Stimulated activated naive CD4-positive, alpha-beta T cell treated with Interleukin-2 at 50 U/mL for 16 hours (primary cell): ENCODE data around the gene WAC.
A peak's percentile ranks its signal among the peaks of the same experiment; 100 is the strongest.

ENCODE experiments used
- DNase-seq: peaks from one replicate; lab custom pipeline; 2025; lab: John Stamatoyannopoulos, UW

Gene WAC

DNA sequence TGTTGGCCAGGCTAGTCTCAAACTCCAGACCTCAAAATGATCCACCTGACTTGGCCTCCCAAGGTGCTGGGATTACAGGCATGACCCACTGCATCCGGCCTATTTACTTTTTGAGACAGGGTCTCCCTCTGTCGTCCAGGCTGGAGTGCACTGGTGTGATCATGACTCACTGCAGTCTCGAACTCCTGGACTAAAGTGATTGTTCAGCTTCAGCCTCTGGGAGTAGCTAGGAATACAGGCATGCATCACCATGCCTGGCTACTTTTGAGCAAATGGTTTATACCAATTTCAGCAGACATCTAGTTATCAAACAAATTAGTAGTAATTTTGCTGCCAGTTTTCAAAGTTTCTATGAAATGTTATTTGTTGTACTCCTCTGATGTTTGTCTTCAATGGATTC lies 2.2 kb upstream of the WAC start:
- DNase-seq = no peak

DNA sequence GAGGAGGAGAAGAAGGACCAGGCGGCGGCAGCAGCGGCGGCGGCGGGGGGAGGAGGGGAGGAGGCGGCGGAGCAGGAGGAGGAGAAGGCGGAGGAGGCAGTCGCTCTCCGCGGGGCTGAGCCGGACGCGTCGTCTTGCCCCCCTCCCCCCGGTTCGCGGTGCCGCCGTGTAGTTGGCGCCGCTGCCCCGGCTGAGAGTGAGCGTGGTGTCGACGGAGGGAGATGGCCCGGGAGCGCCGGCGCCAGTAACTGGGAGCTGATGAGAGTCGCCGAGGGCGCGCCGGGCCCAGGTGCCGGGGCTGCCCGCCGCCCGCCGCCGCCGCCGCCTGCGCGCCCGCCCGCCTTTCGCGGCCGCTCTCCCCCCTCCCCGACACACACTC lies 257 bp downstream of the WAC start:
- DNase-seq = no peak

DNA sequence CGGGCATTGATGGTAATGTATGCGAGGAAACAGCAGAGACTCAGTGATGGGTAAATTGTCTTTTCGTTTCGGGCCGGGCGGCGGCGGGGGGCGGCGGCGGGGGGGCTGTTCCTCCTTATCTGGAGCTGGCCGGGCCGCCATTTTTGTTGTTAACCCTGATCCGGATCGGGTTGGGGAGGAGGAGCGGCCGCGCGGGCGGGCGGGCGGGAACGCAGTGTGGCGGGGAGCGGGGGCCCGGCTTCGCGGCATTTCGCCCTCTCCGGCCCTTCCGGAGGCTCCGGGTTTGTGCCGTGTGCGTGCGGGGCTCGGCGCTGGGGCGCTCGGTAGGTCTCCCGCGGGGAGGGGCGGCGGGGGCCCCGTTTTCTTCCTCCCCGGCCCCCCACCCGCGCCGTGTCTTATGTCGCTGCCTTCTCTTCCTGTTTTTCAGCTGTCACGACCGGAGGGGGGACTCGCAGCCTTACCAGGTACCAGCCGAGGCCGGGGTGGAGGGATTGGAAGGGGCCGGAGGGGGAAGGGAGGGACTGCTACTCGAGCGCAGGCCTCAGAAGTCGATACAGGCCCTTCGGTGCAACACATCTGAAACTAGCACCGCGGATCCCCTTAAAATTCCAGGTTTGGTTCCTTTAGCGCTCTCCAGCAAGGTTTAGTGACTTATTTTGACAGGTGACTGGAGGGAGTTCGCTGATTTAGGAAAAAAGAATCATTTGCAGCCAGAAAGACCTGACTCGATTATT lies 820 bp downstream of the WAC start:
- DNase-seq = peak; percentile 69

DNA sequence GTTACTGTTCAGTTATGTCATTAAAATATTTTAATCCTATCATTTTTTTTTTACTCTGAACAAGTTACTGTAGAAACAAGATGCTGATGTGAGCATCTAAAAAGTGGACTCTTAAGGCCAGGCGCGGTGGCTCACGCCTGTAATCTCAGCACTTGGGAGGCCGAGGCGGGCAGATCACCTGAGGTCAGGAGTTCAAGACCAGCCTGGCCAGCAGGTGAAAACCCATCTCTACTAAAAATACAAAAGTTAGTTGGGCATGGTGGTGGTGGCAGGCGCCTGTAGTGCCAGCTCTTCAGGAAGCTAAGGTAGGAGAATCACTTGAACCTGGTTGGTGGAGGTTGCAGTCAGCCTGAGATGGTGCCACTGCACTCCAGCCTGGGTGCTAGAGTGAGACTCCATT lies 2.9 kb downstream of the WAC start:
- no peak for DNase-seq

DNA sequence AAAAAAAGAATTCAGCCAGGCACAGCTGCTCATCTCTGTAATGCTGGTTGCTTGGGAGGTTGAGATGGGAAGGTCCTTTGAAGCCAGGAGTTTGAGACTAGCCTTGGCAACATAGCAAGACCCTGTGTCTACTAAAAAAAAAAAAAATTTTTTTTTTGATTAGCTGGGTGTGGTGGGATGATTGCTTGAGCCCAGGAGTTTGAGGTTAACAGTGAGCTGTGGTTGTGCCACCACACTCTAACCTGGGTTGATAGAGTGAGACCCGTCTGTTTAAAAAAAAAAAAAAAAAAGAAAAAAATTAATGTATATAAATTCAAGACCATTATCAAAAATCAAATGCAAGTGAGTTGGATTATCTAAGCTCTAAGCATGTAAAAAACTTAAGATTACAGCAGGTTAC lies 5.7 kb downstream of the WAC start:
- no peak for DNase-seq

DNA sequence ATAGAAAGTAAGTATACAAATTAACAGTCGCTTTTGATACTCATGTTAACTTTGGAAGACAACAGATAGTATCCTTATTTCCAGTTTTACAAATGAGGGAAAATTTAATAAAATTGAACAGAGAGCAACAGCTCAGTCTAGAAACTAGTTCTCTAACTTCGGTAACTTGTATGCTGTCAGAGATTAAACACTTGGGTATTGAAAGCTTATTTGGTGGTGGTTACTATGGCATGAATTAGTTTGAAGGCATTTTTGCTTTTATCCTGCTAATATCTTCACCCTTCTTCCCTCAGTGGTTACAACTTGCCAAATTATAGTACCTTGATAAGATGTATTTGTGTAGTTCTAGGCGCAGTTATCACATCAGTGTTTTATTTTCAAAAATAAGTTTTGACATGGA lies 7.2 kb downstream of the WAC start:
- no peak for DNase-seq

DNA sequence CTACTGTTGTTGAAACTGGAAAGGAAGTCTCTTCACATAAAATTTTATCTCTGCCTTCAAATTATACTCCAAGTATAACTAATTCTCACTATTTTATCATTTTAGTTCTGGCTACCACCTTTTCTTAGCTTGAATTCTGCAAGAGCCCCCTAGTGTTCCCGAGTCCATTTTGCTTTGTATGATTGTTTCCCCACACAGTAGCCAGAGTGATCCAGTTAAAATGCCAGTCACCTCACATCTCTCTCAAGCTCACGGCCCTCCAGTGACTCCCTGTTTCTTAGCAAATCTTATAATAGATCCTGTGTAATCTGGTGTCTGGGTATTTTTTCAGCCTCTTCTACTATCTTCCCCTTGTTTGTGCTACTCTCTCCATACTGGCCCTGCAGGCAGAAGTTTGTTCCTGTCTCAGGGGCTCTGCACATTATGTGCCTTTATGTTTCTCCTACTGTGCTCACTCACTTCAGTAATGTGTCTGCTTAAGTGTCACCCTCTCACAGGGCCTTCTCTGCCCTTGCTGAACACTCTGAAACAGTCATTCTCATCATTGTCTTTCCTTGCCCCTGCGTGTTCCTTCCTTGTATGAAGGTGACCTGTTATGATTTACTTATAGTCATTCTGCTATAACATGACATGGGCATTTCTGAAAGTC lies 8.9 kb downstream of the WAC start:
- DNase-seq = no peak

DNA sequence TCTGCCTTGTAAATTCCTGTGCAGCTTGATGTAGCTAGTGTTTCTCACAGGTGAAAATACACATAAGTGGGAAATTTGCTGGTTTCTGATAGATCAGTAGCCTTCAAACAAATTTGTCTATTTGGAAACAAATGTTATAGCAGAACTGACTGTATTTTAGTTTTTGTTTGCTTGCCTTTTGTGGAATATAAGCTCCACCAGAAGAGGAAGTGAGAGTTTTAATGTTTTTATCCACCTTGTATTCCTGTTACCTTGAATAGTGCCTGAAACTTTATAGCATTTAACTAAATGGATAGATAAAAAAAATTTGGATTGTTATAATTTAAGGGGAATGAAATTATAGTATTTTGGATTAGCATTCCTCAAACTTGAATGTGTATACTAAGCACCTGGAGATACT lies 9.8 kb downstream of the WAC start:
- DNase-seq = no peak

DNA sequence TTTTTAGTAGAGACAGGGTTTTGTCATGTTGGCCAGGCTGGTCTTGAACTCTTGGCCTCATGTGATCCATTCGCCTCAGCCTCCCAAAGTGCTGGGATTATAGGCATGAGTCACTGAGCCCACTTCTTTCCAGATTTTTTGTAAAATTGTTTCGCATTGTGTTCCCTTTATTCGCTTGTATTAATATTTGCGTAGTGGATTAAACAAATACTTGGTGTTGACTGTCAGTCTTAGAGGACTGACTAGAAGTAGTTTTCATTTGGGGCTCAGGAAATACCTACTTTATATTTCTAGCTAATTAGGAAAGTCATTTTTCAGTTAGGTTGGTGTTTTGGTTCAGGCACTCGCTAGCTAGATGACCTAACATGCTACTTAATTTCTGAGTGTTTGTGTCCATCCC lies 11.1 kb downstream of the WAC start:
- DNase-seq = no peak

DNA sequence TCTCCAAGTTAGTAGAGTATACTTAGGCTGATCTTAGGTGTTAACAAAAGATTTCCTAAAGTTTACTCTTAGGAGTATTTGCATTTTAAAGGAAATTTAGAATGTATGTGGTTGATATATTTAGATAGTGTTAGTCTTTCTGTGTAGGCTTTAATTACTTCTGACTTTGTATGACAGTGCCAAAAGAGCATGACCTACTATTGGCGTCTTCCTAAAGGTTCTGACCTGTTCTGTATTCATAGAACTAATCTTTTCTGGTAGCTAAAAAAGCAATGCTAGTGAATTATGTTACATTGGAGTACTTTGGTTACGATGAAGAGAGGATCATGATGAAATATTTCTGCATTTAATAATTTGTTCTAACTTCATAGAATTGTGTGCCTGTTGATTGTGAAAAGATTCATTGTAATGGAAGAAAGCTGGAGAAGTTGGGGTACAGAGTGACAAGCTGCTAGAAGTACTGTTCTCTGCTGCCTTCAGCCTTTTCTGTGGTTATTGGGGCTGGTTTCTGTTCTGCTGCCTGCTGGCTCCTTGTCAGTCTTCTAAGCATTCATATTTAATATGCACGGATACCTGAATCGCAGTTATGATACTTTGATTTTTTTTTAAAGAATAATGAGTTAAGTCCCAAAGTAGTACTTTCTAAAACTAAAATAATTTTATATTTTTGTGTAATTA lies 13.2 kb downstream of the WAC start:
- DNase-seq = no peak

DNA sequence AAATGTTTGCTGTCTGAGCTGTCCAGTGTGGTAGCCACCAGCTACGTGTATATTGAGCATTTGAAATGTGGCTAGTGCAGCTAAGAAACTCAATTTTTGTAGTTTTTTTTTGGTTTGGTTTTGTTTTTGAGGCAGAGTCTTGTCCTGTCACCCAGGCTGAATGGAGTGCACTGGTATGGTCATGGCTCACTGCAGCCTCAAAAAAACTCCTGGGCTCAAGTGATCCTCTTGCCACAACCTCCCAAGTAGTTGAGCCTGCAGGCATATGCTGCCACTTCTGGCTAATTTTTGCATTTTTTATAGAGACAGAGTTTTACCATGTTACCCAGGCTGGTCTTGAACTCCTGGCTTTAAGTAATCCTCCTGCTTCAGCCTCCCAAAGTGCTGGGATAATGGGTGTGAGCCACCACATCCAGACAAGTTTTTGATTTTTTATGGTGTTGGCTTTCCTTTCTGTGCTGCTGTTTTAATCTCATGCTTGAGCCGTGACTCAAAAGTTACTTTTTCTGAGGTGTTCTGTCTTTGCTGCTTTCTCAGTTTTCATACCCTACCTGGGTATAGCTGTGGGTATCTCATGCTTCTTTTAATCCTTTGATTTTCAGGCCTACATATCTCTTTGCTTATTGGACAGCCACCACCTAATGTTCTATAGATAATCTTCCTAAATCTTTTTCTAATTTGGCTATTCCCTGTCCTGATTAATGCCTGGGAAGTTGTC lies 16.0 kb downstream of the WAC start:
- DNase-seq = no peak

DNA sequence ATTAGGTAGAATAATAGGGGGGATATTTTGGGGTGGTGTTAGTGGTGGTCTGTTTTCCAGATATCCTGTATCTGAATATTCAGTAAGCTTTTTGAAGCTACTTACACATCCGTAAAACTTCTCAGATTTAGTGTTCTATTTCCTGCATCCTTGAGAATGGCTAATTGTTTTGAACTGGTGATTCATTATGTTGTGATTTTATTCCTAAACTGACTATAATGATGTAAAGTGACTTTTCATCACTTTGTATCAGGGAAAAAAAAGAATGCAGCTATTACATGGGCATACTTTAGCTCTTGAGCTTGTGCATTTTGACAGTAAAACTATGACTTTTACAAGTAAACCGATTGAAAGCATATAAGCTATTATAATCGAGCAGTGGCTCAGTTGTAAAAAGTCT lies 18.2 kb downstream of the WAC start:
- DNase-seq = no peak

DNA sequence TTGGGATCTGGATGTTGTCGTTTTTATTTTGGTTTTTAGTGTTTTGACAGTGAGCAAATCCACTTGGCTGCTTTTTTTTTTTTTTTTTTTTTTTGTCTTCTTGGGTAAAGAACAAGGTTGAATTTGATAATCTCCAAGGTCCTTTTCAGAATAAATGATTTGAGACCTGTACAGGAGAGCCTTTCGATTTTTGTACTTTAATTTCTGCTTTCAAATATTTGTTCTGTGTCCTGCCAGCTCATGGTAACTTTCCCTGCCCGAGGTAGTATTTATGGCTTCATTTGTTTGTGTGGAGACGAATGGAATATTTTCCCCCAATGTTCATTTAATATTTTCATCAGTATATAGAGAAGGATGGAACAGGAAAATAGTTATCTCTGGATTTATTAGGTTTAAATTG lies 19.9 kb downstream of the WAC start:
- DNase-seq = no peak

DNA sequence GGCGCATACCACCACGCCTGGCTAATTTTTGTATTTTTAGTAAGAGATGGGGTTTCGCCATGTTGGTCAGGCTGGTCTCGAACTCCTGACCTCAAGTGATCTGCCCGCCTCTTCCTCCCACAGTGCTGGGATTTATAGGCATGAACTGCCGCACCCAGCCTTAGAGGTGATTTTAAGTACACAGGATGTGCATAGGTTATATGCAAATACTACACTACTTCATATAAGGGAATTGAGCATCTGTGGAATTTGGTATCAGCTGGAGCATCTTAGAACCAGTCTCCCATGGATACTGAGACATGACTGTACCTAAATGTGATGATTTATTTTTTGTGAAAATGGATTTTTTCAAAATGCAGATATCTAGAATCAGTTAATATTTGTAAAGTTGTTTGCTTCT lies 21.1 kb downstream of the WAC start:
- no peak for DNase-seq

DNA sequence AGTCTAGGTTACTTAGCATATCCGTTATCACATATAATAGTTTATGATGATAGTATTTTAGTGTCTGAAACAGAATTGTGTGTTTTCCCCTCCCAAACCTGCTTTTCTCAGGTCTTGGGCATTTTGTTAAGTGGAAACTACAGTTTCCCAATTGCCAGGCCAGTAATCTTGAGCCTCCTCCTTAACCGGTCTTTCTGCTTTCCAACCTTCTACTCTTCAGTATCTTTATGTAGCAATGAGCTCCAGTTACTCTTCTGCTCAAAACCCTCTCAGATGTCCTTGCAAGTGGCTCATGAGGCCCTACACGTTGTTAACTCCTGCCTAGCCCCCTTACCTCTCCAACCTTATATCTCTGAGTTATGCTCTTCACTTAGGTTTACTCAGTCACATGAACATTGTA lies 22.0 kb downstream of the WAC start:
- no peak for DNase-seq

DNA sequence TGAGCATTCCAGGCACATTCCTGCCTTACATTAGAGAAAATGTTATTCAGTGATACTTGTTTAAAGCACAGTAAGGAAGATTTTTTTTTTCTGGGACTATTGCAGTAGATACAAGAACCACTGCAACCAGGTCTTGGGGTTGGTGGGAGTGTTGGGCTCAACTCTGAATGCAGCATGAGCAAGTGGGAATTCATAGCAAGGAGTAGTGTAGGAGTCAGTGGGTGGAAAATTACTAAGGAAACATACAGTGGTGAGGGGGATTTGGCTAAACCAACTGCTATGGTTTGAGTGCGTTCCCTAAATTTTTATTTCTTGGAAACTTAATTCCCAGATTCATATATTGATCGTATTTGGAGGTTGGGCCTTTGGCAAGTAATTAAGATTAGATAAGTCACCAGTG lies 22.4 kb downstream of the WAC start:
- DNase-seq = no peak

DNA sequence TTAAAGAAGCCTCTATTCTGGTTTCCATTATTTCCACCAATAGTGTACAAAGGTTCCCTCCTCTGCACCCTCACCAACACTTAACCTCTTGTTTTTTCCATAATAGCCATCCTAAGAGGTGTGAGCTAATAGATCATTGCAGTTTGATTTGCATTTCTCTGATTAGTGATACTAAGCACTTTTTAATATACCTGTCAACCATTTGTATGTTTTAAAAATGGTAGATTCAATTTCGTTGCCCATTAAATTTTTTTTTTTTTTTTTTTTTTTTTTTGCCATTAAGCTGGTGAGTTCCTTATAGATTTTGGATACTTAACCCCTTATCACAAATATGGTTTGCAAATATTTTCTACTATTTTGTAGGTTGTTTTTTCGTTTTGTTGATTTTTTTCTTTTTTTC lies 23.2 kb downstream of the WAC start:
- DNase-seq = no peak

DNA sequence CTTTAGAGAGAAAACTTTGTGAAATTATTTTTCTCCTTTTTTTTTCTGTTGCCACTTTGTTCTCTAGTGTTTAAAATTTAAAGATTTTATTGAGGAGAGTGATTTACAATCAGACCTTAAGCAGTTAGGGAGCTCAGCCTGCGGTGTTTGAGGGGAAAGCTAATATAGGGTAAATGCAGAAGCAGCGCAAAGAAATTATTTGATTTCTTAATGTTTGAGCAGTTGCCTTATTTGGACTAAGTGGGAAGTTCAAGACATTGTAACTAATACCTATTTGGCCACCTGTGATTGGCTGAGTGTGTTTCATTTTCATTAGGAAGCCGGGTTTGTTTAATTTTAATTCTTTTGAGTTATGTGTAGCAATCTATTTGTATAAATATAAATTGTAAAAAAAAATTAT lies 25.3 kb downstream of the WAC start:
- no peak for DNase-seq

DNA sequence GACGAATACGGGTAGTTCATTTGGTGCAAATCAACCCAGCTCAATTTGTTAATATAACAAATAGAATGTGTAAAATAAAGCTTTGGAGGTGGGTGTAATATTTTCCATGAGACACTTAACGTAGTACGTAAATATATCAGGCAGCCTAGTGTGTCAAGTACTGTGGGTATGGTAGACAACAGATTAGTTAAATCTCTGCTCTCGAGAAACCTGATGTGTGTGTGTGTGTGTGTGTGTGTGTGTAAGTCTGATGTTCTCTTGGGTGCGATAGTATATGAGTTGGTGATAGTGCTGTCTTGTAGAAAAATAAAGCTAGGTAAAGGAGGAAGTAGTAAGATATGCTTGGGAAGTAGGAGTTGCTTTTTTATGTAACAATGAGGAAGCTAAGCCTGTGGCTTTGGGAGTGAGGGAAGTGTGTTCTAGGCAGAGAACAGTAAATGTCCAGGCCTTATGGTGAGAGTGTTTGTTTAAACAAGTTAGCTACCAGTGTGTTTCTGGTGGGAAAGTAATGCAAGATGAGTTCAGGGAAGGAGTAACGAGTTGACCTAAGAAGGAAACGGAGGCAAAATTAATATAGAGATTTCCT lies 26.1 kb downstream of the WAC start:
- DNase-seq = no peak

DNA sequence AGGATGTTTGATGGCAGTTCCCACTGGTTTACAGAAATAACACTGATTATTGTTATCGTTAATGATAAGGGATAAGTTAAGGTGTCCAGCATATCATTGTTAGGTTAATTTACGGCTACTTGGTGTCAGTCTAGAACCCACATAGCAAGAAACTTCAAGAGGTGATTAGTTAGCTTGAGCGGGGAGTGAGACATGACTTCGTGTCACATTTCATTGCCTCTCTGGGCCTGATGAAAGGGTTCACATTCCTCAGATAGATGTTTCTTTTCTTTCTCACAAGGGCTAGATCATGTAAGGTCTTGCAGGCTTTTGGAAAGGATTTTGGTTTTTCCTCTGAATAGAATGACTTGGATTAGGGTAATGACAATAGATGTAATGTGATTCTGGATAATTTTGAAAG lies 26.7 kb downstream of the WAC start:
- DNase-seq = no peak

DNA sequence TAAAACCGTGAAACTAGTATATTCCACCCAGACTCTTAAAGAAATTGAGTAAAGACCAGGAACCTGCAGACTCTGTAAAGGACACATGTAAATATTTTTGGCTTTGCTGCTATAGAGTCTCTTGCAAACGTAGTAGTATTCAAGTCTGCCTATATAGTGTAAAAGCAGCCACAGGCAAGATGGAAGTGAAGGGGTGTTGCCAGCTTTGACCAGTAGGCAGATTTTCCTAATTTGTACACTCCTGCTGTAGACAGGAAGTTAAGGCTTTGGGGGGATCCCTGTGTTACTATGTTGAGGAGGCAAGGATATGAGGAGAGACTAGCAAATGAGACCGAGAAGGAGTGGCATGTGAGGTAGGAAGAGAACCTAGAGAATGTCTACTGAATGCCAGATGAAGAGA lies 27.7 kb downstream of the WAC start:
- no peak for DNase-seq

DNA sequence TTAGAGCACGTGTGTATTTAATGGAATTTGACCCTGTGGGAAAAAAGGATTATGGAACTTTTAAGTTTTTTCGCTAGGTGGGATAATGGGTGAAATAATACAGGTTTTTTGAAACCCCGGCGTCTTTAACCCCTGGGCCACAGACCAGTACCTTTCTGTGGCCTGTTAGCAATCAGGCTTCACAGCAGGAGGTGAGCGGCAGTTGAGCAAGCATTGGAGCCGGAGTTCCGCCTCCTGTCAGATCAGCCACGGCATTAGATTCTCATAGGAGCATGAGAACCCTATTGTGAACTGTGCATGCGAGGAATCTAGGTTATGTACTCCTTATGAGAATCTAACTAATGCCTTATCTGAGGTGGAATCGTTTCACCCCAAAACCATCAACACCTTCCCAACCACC lies 28.6 kb downstream of the WAC start:
- DNase-seq = no peak

DNA sequence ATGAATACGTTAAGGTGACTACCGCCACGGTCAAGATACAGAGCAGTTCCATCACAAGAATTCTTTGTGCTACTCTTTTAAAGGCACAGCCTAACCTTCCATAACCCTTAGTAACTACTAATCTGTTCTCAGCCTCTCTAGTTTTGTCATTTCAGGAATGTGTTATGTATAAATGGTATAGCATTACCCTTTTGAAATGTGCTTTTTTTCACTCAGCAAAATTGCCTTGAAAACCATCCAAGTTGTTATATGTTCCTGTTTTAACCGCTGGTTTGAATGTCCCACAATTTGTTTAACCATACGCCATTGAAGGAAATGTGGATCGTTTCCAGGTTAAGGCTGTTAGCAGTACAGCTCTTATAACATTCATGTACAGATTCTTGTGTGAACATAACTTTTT lies 32.0 kb downstream of the WAC start:
- no peak for DNase-seq
